HL-60/S4 treated with retinoic acid at 250 ng/mL for 4 days and 3 days (cell line): Measurements from ENCODE around the gene REXO4.

ENCODE experiments used
- in situ Hi-C: fragments of 300-500 bp; cut with MboI; formaldehyde crosslinking; loops from 2 replicates; pipeline ENCODE4 v1.7.0; 2022; ENCODE audit warnings: low sequenced_read_pairs

Gene REXO4

GRCh38 chr9:133370685-133371084, 47.1 kb downstream of the REXO4 start:
- in situ Hi-C loops: no loop called here

GRCh38 chr9:133369933-133370332, 47.9 kb downstream of the REXO4 start:
- in situ Hi-C loops: no loop called here

- in situ Hi-C loops: no loop called here
Measured at GRCh38 chr9:133369422-133369821, 48.4 kb downstream of the REXO4 start.

DNA sequence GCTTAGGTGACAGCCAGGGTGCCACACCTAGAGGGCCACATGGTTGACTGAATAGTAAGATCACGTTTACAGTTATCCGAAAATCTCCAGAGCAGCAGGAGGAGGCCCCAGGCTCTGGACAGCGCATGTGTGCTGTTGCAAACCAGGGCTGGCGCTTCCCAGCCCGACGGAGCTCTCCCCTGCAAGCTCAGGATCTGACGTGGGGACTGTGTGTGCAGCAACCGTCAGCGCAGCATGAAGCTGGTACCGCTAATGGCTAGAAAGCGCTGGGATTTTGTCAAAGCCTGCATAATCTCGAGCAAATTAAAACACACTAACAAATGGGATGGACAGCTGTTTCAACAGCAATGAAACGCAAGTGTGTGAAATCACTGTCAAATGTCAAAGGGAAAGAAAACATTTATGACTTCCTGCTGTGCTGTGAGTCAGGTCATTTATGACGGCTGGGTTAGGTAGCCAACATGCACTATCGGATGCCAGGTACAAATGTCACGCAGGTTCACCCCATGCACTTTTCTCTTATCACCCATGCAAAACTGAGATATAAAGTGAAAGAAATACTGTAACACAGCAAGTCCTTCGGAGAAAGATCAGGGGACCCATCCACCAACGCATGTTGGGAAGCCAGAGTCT, 49.4 kb downstream of the REXO4 start:
- in situ Hi-C loops: no loop called here

- in situ Hi-C loops: no loop called here
Measured at GRCh38 chr9:133367778-133368177, 50.0 kb downstream of the REXO4 start.

DNA sequence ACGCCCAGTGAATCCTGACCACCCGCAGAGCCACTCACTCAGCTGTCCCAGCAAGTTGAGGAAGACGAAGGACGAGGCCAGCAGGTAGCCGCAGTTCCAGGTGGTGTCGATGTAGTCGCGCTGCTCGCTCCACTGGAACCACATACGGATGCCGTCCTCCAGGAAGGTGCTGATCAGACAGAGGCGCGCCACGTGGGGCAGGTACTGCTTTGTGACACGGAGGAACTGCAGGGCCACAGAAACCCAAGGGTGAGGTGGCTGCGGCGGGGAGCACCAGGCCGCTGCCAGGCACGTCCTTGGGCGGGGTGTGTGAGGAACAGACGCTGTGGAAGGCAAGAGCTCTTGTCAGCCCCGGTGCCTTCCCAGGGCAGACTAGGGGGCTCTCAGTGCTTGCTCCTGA, 50.6 kb downstream of the REXO4 start:
- in situ Hi-C loops: no loop called here

DNA sequence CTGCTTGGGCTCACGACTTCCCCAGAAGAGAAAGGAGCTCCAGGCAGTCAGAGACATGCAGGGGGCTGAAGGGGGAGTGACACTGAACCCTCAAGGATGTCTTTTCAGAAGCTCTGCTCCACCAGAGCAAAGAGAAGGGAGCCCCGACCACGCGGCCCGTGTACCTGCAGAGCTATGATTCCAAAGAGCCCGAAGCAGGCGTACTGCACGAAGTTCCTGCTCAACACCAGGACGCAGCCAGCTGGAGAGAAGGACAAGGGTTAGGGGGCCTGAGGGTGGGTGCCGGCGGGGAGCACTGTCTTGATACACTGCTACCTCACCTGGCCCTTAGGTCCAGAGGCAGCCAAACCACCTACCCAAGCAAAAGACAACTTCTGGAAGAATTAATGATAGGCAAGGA, 51.4 kb downstream of the REXO4 start:
- in situ Hi-C loops: no loop called here

- in situ Hi-C loops: no loop called here
Measured at GRCh38 chr9:133362359-133363044, 55.3 kb downstream of the REXO4 start.

- in situ Hi-C loops: no loop called here
Measured at GRCh38 chr9:133361507-133362092, 56.2 kb downstream of the REXO4 start.

DNA sequence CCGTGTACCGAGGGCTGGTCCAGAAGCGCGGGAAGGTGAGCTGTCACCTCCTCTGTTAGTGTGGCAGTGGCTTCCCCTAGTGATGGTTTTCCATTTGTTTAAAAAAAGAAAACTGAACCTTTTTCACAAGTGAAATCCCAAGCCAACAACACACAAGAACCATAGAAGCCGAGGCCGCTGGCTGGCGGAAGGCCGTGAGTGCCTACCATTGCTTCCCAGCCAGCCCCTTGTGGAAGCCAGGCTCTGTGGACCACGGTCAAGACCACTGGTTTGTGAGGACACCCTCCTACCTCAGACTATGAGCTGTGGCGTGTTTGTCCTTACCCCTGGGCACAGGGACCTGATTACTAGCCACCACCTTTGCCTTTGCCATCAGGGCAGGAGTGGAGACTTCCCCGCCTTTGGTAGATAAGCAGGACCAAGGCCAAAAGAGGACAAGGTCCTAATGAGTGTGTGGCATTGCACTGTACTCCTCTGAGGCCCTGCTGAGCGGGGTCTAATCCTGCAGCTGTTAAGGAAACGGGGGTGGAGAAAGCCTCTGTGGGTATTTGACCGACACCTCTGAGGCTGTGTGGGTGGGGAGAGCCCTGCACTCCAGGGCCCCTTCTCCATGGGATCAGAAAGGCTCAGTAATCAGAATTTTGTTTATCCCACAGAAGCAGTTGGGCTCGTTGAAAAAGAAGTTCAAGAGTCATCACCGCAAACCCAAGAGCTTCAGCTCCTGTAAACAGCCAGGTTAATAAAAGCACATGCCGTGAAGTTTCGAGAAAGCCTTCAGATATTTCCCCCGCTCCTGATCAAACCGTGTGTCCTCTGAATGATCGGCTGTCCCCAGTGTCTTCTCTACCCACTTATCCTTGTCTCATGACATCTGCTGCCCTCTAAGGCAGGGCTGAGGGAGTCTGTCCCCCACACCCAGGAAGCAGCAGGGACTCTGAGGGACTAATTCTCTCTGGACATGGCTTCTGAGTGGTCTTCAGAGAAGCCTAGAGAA, 57.1 kb downstream of the REXO4 start:
- in situ Hi-C loops: no loop called here

DNA sequence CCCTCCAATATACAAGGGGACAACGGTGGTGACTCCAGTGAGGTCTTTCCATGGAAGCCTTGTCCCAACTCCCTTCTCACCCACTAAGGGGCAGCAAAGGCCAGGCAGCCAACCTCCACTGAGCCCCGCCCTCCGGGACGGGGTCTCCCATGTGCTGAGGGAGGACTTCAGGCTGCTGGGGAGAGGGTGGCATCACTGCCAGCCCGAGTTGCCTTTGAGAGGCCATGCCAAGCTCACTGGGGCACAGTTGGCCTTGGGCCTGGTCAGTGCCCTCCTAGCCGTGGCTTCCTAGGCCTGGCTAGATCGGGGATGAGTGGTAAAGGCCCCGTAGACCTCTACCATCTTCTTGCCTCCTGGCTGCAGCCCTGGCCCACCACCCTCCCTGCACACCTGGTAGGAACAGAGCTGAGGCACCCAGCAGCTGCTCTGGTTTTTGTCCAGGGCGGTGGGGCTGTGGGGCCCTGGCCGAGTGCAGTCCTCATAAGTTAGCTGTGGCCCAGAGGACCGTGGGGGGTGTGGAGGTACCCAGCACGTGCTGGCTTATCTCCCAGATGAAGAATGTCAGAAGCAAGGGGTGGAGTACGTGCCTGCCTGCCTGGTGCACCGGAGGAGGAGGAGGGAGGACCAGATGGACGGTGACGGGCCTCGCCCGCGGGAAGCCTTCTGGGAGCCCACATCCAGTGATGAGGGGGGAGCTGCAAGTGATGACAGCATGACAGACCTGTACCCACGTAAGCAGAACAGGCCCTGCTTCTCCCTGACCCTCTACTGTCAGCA, 58.2 kb downstream of the REXO4 start:
- in situ Hi-C loops: no loop called here

DNA sequence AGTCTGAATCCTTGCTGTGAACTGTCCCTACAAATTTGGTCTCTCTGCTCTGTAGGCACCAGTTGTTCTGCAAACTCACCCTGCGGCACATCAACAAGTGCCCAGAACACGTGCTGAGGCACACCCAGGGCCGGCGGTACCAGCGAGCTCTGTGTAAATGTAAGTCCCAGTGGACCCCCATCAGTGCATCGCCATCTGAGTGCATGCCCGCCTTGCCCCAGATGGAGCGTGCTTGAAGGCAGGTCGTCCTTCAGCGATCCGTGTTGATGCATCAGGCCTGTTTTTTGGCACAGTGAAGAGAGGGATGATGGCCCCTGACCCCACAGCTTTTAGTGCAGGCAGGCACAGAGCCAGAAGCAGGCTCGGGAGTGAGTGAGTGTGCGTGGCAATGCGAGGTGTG, 60.2 kb downstream of the REXO4 start:
- in situ Hi-C loops: no loop called here

- in situ Hi-C loops: no loop called here
Measured at GRCh38 chr9:133356391-133357091, 61.3 kb downstream of the REXO4 start, which contains the start of the genes SURF1 and SURF2. SURF1 (minus strand) TSS chr9:133356487; CDS start chr9:133356453, 34 bp downstream. SURF2 (plus strand) TSS chr9:133356550; CDS start chr9:133356593, 43 bp downstream.
